HG03469 (cell line): ENCODE data around the gene TXNIP.
A peak's percentile ranks its signal among the peaks of the same experiment; 100 is the strongest.
"Not testable (repeated sequence)": the region's sequence is repeated elsewhere in the genome, so short reads cannot be mapped to it uniquely, and the experiment has no call there.

Experiments
- ATAC-seq: cut with Tn5 transposase; IDR thresholded peaks from one replicate; pipeline ENCODE4 v1.9.1; 2021; ENCODE audit warnings: mild to moderate bottlenecking, moderate library complexity, moderate number of reproducible peaks; ENCODE audit not compliant: unreplicated experiment

TXNIP gene, protein sequence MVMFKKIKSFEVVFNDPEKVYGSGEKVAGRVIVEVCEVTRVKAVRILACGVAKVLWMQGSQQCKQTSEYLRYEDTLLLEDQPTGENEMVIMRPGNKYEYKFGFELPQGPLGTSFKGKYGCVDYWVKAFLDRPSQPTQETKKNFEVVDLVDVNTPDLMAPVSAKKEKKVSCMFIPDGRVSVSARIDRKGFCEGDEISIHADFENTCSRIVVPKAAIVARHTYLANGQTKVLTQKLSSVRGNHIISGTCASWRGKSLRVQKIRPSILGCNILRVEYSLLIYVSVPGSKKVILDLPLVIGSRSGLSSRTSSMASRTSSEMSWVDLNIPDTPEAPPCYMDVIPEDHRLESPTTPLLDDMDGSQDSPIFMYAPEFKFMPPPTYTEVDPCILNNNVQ

DNA sequence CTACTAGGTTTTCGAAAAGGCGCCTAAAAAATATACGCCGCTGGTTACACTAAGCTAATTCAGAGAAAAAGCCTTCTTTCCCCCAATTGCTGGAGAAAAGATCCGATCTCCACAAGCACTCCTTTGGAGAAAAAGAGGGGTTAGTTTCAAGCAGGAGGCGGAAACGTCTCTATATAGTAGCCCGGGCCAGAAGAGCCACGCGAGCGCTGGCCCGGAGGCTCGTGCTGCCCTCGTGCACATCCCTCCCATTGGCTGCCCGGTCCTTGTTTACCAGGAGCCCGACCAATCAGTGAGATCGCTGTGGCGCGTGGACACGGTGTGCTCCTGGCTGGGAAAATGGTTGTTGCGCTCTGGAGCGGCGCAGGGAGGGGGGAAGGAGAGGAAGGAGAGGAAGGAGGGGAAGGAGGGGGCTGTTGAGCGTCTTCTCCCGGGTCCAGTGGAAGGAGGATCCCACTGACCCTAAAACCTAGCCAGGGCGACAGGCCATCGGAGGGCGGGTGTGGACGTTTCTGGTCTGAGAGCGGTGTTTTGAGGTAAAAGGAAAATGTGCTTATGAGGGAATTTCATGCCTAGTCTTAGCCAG lies at the start of gene TXNIP:
Gene TXNIP (minus strand): TSS at position 147 of the 583 bp plus-strand sequence. CDS start 313 bp downstream, outside the sequence.
- peak; percentile 71 for ATAC-seq

GRCh38 chr1:146039844-146040194 lies 43.4 kb upstream of the TXNIP start:
- no peak for ATAC-seq

GRCh38 chr1:146036965-146037646 lies 40.7 kb upstream of the TXNIP start:
- no peak for ATAC-seq

DNA sequence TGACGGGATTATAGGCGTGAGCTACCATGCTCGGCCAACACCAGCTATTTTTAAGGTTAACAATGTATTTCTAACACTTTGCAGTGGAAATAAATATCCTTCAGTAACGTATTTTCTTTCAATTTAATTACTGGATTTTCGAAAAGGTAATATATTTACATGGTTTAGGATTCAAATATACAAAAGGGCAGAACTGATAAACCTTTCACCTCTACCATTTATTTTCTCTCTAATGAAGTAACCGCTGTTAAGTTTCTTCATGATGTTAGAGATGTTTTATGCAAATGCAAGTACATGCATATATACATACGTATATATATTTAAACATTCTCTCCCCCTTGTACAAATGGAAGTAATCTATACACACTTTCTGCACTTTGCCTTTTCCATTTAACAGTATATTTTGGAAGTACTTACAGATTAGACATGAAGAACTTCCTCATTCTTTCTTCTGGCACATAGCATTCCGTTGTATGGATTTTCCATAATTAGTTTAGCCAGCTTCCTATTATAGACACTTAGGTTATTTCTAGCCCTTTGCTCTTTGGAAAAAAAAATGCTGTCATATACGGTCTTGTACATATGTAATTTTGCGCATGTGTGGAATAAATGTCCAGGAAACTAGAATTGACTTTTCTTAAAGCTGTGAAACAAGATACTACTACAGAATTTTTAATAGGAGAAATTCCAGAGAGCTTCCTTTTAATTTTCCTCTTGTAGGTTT lies 40.0 kb upstream of the TXNIP start:
- ATAC-seq, result no peak

- ATAC-seq, result no peak
Measured at GRCh38 chr1:146035048-146035423, 38.7 kb upstream of the TXNIP start.

GRCh38 chr1:146032631-146033219 lies 36.3 kb upstream of the TXNIP start:
- no peak for ATAC-seq

- ATAC-seq, result no peak
Measured at GRCh38 chr1:146031476-146031875, 35.1 kb upstream of the TXNIP start.

GRCh38 chr1:146029117-146029516 lies 32.7 kb upstream of the TXNIP start:
- no peak for ATAC-seq

GRCh38 chr1:146026650-146027049 lies 30.3 kb upstream of the TXNIP start:
- not testable (repeated sequence) for ATAC-seq

GRCh38 chr1:146025787-146026495 lies 29.6 kb upstream of the TXNIP start:
- not testable (repeated sequence) for ATAC-seq

GRCh38 chr1:146022403-146023127 lies 26.2 kb upstream of the TXNIP start:
- no peak for ATAC-seq

- ATAC-seq, result no peak
Measured at GRCh38 chr1:146021622-146022402, 25.4 kb upstream of the TXNIP start, which contains the start of gene HJV. Gene HJV (minus strand): TSS chr1:146021735. CDS start chr1:146020231, 1,504 bp downstream.

GRCh38 chr1:146021050-146021445 lies 24.7 kb upstream of the TXNIP start:
- ATAC-seq, result no peak

DNA sequence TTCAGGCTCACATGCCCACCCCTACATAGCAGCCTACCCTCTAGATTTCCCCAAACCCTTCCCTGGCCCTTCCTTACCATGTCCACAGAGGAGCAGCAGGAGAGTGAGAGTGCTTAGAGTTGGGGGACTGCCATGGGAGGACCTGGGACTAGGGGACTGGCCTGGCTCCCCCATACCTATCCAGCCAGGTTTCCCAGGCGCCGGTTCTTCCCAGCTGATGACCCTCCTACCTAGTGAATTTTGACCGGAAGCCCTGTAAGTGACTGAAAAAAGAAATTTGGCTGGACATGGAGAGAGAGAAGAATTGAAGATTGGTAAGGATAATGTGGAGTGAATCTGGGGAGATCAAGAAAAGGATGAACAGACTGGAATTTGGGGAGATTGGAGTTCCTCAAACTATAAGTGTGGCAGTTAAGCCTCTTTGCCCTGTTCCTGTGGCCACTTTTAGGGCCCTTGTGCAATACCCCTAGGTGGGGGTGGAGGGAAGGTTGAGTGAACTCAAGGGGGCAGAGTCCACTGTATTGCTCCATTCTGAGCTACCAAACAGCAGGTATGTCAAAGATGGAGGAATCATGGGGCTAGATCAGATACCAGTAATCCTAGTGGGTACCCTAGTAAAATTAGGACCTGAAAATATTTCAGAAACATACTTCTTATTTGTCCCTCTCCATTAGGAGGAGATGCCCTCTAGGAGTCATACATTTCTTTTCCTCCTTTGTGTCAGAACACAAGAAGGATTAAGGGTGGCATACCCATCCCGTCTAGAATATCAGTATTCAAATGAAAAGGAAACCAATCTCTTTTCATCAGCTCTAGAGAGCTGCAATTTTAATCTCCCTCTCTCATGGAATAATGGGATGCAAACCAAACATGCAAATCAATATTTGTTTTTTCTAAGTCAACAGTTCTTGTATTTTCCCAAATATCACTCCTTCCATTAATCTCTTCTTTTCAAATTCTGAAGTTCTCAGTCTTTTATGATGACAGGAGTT lies 24.0 kb upstream of the TXNIP start:
- no peak for ATAC-seq

DNA sequence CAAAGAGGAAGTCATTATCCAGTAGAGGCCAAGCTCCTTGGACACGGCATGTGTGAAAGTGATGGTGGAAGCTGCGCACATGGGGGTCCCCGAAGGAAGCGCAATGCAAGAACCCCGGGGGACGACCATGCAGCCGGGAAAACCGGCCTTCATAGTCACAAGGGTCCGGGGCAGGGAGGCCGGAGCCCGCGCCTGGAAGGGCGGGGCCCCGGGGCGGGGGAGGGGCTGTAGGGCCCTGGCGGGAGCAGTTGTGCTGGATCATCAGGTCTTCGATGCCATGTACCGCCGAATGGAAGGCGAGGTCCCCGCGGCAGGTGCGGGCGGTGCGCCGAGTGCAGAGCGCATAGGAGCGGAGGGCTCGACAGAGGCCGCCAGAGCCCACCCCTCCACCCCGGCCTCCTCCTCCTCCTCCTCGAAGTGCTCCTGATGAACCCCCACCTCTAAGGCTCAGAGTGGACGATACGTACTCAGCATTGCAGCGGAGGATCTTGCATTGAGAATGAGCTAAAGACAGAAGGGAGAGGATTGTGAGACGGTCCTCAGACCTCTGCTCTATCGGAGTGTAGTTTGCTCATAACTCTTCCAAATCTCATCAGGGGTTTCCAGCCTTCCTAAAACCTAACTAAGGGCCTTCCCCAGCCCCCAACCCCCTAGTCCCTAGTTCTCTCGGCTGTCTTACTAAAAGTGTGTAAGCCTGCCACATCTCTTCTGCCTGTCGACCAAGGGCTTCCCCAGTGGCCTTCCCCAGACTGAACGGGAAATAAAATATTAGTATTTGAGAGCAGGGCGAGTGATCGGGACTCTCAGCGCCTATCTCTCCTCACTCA lies 23.1 kb upstream of the TXNIP start:
- ATAC-seq, result no peak

DNA sequence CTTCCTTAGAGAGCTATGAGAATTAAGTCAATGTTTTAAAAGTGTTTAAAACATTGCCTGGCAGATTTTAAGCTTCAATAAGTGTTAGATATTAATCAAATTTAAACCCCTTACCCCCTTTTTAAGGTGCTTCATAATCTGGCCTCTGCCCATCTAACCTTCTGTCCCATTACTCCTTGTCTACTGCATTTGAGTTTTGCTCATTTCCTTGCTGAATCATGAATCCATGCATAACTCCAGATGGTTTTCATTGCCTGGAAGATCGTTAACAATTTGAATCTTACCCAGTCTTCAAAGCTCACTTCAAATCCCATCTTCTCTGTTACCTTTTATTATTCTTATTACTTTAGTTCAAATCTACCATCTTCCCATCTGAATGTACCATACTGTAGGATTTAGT lies 20.5 kb upstream of the TXNIP start:
- no peak for ATAC-seq

DNA sequence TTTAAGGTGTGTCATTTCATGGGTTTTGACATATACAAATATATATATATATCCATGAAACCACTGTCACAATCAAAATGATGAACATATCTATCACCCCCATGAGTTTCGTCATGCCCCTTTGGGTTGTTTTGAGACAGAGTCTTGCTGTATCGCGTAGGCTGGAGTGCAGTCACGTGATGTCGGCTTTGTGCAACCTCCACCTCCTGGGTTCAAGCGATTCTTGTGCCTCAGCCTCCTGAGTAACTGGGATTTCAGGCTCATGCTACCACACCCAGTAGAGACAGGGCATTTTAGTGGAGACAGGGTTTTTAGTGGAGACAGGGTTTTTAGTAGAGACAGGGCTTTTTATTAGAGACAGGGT lies 17.2 kb upstream of the TXNIP start:
- no peak for ATAC-seq
